Stimulated activated CD4-positive, alpha-beta T cell treated with anti-CD3 and anti-CD28 coated beads, Interleukin-12 subunit alpha, Interleukin-12 subunit beta, amount 100 ng/mL, for 4 hours (primary cell): ENCODE measurements around the gene STK32C.

Experiments
- DNase-seq: peaks from one replicate; pipeline ENCODE4 v3.0.0-alpha.2; 2020

Gene STK32C

DNA sequence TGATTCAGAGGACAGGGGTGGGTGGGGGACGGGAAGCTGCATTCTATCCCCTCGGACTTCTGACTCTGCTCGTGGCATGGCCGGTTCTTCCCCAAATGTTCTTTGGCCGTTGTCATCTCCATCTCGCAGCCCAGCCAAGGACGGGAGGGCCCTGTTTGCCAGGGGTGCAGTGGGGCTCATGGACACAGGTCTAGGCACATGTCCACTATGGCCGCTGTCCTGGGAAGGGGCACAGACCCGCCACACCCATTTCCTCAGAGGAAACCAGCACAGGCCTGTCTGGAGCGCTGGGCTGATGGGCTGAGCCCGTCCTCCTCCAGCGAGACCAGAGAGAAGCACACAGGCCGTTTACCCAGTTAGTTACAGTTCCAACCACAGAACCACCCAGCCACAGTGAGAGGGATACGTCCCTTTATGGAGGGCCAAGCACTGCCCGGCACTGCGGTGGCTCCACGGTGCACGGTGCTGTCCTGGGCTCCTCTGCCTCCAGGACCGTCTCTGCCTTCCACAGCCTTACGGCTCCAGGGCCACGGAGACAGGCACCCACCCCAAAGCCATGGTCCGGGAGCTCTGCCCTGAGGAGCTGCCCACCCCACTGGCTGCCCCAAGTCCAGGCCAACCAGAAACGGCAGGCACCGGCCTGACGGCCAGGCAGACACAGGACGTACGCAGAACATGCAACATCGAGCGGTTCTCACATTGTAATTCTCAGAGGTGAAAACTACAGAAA lies 100.8 kb downstream of the STK32C start:
- DNase-seq: no peak

DNA sequence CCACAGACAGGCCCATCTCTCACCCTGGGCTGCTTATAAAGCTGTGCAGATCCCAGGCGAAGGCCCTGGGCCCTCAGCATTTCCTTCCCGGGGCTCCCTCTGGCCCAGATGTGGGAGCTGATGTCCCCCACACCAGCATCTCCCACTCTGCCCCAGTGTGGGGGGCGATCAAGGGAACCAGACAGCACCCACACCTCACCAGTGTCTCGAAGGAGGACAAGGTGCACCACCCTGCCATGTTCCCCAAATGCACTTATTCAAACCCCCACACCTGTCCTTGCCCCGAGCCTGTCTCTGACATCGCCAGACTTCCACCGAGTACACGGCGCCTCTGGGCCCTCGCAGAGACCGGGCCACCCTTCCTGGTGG lies 101.4 kb downstream of the STK32C start:
- no peak for DNase-seq

DNA sequence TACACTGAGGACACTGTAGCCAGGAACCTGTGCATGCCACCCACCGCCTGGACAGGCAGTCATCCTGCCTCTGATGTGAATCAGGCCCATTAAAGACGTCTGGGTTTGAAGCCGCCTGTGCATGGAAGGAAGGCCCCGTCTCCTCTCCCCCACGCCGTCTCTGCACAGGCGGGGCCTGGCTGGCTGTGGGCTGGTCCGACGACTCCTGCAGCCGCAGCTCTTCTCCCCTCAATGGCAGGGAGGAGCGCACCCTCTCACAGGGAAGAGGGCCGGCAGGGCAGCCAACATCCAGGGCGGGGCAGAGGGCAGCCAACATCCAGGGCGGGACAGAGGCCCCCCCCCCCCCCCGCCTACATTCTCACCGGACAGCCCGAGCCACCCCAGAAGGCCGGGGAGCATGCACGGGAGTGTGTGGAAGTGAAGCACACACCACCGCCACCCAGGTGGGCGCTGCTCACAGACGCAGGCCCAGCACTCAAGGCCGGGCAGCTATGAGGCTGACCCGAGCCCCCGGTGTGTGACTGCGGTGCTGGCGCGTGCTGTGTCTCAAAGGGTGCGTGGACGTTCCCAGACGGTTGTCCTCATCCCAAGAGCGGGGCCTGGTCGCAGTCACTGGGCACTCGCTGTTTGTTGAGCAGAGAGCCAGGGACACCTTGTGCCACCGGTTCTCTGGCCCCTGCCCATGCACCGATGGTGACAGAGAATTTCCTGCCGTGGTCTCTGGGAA lies 101.9 kb downstream of the STK32C start:
- no peak for DNase-seq

DNA sequence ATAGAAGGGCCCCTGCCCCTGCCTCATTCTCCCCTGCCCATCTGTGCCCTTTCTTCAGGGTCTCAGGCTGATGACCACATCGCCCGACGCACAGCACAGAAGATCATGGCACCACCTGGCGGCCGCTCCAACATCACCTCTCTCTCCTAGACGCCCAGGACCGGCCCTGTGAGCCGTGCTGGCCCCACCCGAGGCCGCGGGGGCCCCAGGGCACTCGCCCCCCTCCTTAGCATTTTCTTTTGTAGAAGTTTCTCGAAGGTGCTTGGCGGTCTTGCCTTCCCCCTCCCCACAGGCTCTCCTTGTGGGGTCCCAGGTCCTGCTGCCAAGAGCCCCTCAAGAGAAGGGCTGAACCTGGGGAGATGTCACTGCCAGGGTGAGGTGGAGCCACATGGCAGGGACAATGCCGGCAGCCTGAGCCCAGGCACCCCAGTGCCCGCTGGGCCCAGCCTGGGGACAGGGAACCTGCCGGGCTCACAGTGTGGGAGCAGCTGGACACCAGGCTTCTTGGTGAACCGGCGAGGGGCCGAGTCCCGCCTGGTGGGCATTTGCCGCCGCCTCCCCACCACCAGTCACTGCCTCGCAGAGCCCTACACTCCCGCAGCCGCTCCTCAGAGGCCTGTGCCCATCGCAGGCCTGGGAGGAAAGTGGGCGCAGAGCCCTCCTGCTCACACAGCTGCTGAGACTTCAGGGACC lies 102.8 kb downstream of the STK32C start:
- no peak for DNase-seq

DNA sequence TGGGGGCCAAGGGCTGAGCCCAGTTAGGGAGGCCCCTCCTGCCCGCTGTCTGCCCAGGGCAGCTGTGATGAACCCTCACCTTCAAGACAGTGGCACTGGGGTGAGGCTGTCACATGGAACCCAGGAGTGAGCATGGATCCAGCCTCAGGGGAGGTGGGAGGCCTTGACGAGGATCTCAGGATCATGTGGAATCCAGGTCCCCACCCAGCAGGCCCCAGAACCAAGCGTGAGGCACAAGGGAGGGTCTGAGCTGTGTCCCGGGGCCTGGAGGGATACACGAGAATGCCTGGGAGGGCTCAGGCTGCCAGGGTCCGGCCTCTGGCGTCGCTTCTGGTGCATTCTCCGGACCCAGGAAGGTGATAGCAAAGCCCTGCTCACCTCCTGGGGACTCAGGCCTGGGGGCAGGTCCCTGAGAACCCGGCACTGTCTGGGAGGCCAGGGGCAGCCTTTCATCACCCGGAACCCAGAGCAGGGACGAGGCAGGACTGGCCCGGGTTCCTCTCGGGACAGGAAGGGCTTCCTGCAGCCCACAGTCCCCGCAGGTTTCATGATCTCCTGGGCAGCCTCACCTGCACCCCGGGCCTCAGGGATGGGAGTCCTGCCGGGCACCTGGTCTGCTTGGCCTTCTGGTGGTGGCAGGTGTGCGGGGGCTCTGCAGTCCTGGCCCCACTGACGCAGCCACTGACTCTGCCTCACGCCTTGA lies 103.5 kb downstream of the STK32C start:
- DNase-seq: no peak

DNA sequence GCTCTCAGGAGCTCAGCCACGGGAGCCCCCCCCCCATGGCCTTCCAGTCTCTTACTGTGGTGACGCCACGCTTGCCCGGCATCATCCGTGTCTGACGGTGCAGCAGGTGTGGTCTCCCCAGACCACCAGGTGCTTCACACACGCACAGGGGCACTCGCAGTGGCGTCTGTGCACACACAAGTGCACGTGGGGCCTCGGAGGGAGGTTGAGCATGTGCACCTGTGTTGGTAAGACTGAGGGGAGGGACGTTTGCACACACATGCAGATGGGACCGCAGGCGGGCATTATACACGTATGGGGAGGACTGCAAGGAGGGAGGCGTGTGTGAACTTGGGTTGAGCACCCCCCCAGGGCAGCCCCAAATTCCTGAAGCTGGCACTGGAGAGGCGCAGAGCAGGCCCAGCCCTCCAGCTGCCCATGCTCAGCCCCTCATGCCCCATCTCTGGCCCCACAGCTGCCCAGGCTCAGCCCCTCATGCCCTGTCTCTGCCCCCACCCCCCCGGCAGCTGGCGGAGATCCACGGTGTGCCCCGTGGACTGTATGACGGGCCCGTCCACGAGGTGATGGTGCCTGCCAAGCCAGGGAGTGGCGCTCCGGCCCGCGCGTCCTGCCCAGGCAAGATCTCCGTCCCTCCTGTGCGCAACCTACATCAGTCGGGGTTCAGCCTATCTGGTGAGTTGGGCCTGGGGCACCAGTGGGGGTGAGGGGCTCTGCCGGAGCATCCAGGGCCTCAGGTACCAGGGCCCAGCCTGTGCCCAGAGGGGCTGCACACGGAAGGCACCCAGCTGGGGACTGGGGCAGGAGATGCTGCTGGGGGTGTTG lies 104.3 kb downstream of the STK32C start:
- no peak for DNase-seq

DNA sequence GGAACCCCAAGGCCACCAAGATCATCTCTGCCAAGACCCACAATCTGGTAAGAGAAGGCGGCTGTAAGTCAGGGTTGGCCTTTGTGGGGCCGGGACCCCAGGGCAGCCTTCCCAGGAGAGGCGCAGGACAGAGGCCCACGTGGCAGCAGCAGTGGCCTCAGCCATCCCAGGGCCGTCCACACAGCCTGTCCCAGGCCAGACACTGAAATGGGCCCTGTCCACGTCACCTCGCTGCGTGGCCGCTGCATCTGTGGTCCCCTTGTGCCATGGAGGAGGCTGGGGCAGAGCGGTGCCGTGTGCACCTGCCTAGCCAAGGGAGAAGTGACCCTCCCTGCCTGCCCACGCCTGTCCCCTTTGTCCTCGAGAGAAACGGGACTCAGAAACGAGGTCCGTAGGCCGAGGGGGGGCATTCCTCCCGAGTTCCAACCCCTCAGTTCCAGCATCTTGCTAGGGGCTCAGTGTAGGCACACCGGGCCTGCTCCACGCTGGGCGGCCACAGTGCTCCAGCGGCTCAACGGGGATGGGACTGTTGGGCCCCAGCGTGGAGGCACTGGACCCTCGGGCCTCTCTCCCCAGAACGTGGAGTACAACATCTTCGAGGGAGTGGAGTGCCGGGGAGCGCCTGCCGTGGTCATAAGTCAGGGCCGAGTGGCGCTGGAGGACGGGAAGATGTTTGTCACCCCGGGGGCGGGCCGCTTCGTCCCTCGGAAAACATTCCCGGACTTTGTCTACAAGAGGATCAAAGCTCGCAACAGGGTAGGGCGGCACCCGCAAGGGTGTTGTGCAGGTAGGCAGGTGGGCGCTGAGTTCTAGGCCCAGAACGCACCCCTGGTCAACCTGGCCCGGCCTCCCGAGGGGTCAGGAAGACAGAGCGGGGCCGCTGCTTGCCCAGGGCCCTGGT lies 105.4 kb downstream of the STK32C start:
- no peak for DNase-seq

DNA sequence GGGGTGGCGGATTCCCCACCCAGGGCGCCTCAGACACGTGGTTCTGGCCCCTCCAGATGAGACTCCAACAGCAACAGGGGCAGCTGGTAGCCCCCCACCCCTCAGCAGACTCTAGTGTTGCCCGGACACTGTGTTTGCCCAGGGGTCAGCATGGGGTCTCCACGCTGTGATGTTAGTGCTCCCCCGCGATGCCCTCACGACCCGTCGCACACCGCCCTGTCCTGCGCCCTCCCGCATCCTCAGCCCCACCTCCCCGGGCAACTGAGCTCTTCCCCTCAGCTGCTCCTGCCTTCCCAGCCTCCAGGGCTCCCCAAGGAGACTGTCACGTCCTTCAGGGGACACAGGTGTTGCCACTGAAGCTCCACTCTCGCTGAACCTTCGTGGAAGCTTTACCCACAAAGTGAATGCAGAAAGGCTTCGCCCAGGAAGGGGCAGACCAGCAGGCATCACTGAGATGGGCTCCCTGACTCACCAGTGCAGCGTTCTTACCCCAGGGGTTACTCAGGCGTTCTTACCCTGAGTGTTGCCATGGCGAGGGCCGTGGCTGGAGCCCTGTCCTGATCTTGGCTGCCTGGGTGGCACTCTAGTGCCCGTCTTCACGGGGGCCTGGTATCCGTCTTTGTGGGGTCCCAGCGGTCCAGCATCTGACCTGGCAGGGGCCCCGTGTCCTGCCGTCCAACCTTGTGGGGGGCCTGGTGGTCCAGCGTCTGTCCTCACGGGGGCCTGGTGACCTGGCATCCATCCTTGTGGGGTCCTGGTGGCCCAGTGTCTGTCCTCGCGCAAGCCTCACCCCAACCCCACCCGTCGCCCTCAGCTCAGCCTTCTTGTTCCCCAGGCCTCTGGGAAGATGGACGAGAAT lies 106.4 kb downstream of the STK32C start:
- DNase-seq: no peak

DNA sequence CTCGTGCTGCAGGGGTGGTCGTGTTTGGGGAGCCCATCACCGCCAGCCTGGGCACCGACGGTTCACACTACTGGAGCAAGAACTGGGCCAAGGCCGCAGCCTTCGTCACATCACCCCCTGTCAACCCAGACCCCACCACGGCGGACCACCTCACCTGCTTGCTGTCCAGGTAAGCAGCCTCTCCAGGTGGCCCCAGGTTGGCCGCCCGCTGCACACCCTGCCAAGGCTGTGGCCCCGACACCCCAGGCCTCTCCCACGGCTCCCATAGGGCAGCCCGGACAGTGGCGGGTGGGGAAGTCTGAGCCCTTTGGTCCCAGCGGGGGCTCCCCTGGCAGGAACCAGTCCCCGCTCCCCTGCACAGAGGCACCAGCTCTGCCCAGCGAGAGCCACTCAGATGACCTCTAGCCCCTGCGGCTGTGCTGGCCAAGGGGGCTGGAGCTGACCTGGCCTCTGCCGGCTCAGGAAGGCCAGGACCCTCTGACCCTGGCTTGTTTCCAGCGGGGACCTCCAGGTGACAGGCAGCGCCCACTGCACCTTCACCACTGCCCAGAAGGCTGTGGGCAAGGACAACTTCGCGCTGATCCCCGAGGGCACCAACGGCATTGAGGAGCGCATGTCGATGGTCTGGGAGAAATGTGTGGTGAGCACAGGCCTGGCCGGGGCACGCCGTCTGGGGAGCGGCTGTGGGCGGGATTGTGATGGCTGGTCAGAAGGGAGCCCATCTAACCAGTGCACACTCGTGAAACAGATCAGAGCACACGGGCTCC lies 107.2 kb downstream of the STK32C start:
- DNase-seq: no peak

DNA sequence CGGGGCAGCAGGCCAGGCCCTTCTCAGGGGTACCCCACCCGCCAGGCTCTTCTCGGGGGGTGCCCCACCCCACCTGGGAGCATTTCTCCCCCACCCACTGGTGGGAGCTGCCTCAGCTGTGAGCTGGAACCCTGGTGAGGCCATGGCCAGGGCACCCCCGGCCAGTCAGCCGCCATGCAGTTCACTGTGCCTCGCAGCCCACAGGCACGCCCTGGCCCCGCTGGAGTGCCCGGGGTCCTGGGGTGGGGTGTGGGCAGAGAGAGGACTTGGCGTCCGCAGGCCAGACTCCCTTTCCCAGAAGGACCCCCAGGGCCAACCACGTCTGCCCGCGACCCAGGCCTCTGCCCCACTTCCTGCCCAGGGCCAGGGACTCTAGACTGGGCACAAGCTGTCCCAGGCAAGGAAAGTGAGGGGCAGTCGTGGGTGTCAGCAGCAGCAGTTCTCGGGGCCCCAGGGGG lies 107.9 kb downstream of the STK32C start:
- DNase-seq: no peak

DNA sequence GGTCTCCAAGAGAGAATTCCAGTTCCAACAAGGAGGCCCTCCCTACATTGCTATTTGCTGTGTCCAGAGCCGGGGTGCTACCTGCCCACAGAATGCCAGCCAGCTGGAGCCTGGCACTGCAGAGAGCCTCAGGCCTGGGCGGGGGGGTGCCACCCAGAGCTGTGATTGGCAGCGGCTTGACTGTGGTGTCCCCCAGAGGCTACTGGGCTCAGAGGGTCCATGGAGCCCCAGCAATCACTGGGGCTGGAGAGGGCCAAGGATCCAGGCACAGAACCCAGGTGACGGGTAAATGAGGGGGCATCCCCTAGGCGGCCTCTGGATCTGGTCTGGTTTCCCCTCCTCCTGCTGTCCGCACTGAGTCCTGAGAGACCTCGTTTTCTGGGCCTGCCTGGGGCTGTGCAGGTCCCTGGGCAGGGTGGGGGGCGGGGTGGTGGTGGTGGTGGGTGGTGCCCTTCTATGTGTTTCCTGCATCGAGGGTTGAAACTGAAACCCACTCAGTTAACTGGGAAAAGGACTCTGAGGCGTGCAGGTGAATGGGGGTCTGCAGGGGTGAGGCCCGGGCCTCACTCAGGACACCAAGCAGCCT lies 108.4 kb downstream of the STK32C start:
- DNase-seq: no peak

DNA sequence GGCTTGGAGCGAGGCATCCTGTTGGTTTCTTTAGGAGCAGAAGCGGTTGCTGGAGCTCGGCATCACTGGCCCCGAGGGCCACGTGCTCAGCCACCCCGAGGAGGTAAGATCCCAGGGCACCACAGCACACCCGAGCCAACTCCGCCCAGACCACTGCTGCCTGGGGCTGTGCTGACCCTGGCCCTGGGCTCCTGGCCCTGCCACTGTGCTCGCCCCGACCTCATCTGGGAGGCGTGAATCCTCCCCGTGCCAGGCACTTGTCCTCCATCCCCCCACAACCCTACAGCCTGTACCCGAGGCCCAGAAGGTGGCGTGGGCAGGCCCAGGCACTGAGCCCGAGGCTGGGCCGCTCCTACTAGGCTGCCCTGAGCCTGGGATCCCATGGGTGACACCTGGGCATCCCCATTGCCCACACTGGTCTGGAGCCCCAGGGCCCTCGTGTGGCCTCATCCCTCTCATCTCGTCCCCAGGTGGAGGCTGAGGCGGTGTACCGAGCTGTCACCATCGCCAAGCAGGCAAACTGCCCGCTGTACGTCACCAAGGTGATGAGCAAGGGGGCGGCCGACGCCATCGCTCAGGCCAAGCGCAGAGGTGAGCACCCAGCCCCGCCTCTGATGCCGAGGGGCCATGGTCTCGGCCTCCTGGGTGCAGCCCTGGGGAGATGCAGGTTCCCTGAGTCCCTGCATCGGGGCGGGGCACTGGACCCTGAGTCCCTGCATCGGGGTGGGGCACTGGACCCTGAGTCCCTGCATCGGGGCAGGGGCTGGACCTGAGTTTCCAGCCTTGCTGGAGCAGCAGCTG lies 109.2 kb downstream of the STK32C start:
- no peak for DNase-seq

DNA sequence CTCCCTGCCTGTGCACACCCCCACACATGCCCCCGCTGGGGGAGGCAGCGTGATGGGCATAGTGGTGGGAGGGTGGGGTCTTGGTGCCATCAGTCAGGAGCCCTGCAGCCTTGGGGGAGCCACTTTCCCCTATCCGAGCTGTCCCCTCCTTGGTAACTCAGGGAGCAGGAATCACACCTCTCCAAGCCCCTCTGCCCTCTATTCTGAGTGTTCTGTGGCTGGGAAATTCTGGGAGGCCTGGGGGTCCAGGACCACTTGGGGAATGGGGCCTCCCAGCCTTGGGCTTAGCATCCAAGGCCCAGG lies 109.7 kb downstream of the STK32C start:
- DNase-seq: no peak

DNA sequence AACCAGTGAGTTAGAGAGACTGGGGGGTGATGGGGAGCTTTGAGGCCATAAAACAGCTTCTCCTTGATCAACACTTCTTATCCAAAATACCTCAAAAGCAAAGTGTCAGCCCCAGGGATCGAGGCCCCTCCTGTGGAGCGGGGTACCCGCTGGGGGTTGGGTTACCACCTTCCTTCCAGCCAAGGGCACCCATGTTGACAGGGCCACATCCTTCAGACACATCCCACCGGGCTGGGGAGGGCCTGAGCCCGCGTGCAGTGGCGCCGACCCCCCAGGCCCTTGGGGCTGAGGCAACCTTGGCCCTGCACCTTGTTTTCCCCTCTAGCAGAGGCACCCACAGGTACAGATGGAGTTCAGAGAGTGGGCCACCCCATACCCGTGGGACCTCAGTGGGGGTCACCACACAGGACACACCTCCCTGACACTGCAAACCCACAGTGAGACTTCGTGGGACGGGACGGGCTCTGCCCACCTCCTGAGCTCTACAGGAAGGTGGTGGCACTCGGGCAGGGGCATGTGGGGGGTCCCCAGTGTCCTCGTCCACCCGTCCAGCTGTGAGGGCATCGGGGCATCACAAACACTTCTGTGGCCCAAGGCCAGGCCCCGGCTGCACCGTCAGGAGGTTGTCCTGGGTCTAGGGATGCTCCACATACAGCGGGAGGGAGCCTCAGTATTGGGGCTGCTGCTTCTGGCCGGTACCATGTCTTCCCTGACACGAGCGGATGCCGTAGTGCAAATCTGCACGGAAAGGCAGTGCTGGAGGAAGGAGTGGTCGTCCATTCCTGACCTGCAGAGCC lies 110.3 kb downstream of the STK32C start:
- no peak for DNase-seq

DNA sequence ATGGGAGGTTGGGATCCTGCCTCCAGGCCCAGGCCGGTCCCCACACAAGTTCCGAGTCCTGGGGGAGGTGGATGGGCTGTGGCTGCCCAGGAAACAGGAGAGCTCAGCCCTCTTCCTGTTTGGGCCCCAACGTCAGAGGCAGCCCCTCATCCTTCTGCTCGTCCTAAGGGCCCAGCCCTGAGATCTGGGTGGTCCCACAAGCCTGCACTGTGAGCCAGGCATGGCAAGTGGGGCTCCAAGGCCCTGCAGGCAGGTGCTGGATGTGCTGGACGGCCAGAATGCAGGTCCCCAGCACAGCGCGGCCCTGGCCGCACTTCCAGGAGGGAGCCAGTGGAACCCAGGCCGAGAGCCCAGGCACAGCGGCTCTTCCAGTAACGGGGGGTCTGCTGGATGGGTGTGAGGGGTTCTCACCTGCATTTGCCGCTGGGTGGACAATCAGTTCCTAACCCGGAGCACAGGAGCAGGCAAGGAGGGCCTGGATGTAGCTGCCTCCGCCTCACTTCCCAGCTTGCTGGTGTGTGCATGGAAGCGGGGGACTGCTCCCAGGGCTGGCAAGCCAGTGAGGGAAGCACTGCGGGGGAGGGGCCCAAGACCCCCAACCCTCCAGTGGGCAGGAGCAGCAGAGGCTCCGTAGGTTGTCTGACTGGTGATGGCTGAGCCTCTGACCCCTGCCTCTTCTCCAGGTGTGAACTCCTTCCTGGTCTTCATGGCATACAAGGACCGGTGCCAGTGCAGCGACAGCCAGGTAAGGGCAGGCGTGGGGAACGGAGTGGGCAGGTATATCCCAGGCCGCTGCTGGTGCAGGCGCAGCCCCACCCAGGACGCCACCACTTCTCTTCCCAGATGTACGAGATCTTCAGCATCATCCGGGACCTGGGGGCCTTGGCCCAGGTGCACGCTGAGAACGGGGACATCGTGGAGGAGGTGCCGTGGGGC lies 111.3 kb downstream of the STK32C start:
- DNase-seq: no peak

DNA sequence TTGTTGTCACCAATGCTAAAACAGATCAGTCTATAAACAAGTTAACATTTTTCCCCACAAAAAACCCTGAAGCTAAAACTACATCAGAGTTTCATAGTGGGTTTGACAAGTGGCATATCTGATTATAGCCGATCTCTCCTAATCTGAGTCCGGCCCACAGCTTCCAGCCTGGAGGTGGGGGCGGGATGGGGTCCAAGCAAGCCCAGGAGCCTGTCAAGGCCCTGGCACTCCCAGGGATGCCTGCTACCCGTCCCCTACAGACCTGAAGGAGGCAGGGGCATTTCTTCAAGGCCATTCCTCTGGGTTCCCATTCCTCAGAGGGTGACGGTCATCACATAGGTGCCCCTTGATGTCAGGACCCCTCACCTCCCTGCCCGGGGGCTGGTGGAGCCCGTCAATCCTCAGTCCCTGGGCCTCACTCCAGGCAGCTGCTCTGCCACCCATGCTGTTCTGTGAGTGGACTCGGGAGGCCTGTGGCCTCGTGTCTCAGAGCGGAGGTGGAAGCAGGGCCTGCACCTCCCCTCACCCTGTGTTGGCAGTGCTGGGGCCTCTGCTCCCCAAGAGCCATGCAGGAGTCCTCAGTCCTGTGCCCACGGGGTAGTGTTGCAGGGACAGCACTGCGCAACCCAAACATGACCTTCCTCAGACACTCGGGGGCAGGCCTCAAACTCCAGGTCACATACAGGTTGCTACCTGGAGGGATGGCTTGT lies 112.2 kb downstream of the STK32C start:
- no peak for DNase-seq
